ENCODE results near the gene G6PD.

The G6PD gene

GRCh38 chrX:154495472-154495922, 51.1 kb downstream of the G6PD start:
- in situ Hi-C loops (cut with MboI; ENCODE audit: low pct_unique_long_range_greater_than_20kb, low sequenced_read_pairs, unreplicated experiment), result no loop called here

GRCh38 chrX:154494715-154495114, 51.9 kb downstream of the G6PD start:
- no peak for DNase-seq (ENCODE audit: low spot score)
- in situ Hi-C loops (cut with MboI; ENCODE audit: low pct_unique_long_range_greater_than_20kb, low sequenced_read_pairs, unreplicated experiment), result no loop called here
- TF ChIP-seq CTCF (IDR thresholded peaks at IDR 0.05; ENCODE audit: extremely low read depth, insufficient read depth, missing control alignments), result no peak

More at GRCh38 chrX:154495472-154495922, 51.1 kb downstream of the G6PD start:
- TF ChIP-seq CTCF (IDR thresholded peaks at IDR 0.05; ENCODE audit: extremely low read depth, insufficient read depth, missing control alignments), result no peak
- no peak for DNase-seq (ENCODE audit: low spot score)

- no peak for TF ChIP-seq CTCF (IDR thresholded peaks at IDR 0.05; ENCODE audit: extremely low read depth, insufficient read depth, missing control alignments)
- in situ Hi-C loops (cut with MboI; ENCODE audit: low pct_unique_long_range_greater_than_20kb, low sequenced_read_pairs, unreplicated experiment), result no loop called here
- peak; percentile 95 for DNase-seq (ENCODE audit: low spot score)
These were observed 56.1 kb downstream of the G6PD start, which contains the start of gene SLC10A3 for GRCh38 chrX:154490414-154491083. Gene SLC10A3, minus strand, starts transcription at chrX:154490629. Its CDS starts 1,689 bp downstream, at chrX:154488940.

- in situ Hi-C loops (cut with MboI; ENCODE audit: low pct_unique_long_range_greater_than_20kb, low sequenced_read_pairs, unreplicated experiment), result no loop called here
- no peak for TF ChIP-seq CTCF (IDR thresholded peaks at IDR 0.05; ENCODE audit: extremely low read depth, insufficient read depth, missing control alignments)
- no peak for DNase-seq (ENCODE audit: low spot score)
These were observed 56.6 kb downstream of the G6PD start for GRCh38 chrX:154490021-154490413.

- in situ Hi-C loops (cut with MboI; ENCODE audit: low pct_unique_long_range_greater_than_20kb, low sequenced_read_pairs, unreplicated experiment), result no loop called here
- no peak for TF ChIP-seq CTCF (IDR thresholded peaks at IDR 0.05; ENCODE audit: extremely low read depth, insufficient read depth, missing control alignments)
- DNase-seq (ENCODE audit: low spot score), result no peak
These were observed 57.5 kb downstream of the G6PD start for GRCh38 chrX:154489182-154489581.

- in situ Hi-C loops (cut with MboI; ENCODE audit: low pct_unique_long_range_greater_than_20kb, low sequenced_read_pairs, unreplicated experiment), result no loop called here
- TF ChIP-seq CTCF (IDR thresholded peaks at IDR 0.05; ENCODE audit: extremely low read depth, insufficient read depth, missing control alignments), result no peak
- no peak for DNase-seq (ENCODE audit: low spot score)
These were observed 58.1 kb downstream of the G6PD start for GRCh38 chrX:154488336-154489075.

Measured in GM13977 (cell line).